HL-60 (cell line): Measurements from ENCODE around the gene TOPORS.
A peak's percentile ranks its signal among the peaks of the same experiment; 100 is the strongest.

Source experiments
- DNase-seq, 2 experiments: peaks; one replicate each; pipeline ENCODE4 v3.0.0-alpha.2; 2010 to 2020; ENCODE audit warnings: low read depth in 1 of 2, low spot score in 1 of 2
- H3K27ac ChIP-seq: fragments of 250-450 bp; sonication (Bioruptor Pico); replicated peaks from 2 replicates; pipeline ENCODE4 v1.5.1; 2020; ENCODE audit warnings: mild to moderate bottlenecking, moderate library complexity
- H3K27me3 ChIP-seq: fragments of 250-450 bp; sonication (Bioruptor Pico); 2 replicates; pipeline ENCODE4 v1.5.1; 2021; ENCODE audit warnings: mild to moderate bottlenecking, moderate library complexity; ENCODE audit not compliant: insufficient read depth, poor library complexity, severe bottlenecking
- H3K4me3 ChIP-seq: replicated peaks from 2 replicates; pipeline ENCODE4 v1.5.1; 2011; ENCODE audit warnings: mild to moderate bottlenecking, control low read depth, low read length; ENCODE audit not compliant: insufficient read depth
- CTCF ChIP-seq: IDR thresholded peaks from one replicate; pipeline ENCODE4 v1.5.1; 2011; ENCODE audit warnings: low read length, control low read depth, inconsistent platforms; ENCODE audit not compliant: insufficient read depth
- GABPA ChIP-seq: IDR thresholded peaks from 2 replicates; pipeline ENCODE4 v1.6.1; 2012; ENCODE audit warnings: low read depth
- POLR2AphosphoS5 ChIP-seq: IDR thresholded peaks from 2 replicates; pipeline ENCODE4 v1.6.1; 2012; ENCODE audit warnings: low read depth
- SPI1 ChIP-seq: IDR thresholded peaks from 2 replicates; pipeline ENCODE4 v1.6.1; 2012; ENCODE audit warnings: low read depth, mild to moderate bottlenecking, borderline replicate concordance
- TF ChIP-seq, protein P1 (sequence below): IDR thresholded peaks from 2 replicates; pipeline ENCODE4 v1.6.1; 2012; ENCODE audit warnings: low read depth; ENCODE audit not compliant: insufficient replicate concordance

TOPORS gene

DNA sequence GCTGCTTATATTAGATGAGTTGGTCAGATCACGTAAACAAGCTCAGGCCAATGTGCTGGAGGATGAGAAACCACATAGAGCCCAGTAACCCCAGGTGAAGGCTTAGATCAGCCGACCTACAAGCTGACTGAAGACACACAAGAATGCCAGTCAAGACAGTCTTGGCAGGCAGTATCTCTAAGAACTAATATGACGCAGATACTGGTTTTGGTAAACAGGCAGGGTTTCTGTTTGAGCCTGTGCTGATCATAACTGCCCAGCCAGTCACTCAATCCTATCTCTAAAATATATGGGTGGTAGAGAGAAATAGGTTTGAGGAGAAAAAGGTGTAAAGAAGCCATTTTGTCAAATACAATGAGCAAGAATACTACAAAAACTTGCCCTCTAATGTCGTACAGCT, 18.6 kb downstream of the TOPORS start:
- Histone ChIP-seq H3K27me3 (no peaks in the 10 kb centered on the region), H3K4me3 (no peak overlapping the region), H3K27ac (no peak overlapping the region)
- TF ChIP-seq GABPA: no peak
- no peak for DNase-seq

DNA sequence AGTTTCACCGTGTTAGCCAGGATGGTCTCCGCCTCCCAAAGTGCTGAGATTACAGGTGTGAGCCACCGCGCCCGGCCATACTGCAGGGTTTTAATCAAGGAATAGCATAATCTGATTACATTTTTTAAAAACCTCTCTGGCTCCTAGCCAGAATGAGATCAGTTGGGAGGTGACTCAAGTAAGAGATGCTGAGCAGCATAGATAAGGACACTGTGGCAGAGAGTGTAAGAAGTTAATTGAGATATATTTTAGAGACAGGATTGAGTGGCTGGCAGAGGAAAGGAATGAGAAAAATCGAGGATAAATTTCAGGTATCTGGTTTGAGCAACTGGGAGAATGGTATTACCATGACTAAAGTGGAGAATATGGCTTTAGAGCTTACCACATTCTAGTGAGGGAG, 19.1 kb downstream of the TOPORS start:
- TF ChIP-seq POLR2AphosphoS5 (no peak), SPI1 (no peak), GABPA (no peak), CTCF (no peak)
- TF ChIP-seq, protein P1, sequence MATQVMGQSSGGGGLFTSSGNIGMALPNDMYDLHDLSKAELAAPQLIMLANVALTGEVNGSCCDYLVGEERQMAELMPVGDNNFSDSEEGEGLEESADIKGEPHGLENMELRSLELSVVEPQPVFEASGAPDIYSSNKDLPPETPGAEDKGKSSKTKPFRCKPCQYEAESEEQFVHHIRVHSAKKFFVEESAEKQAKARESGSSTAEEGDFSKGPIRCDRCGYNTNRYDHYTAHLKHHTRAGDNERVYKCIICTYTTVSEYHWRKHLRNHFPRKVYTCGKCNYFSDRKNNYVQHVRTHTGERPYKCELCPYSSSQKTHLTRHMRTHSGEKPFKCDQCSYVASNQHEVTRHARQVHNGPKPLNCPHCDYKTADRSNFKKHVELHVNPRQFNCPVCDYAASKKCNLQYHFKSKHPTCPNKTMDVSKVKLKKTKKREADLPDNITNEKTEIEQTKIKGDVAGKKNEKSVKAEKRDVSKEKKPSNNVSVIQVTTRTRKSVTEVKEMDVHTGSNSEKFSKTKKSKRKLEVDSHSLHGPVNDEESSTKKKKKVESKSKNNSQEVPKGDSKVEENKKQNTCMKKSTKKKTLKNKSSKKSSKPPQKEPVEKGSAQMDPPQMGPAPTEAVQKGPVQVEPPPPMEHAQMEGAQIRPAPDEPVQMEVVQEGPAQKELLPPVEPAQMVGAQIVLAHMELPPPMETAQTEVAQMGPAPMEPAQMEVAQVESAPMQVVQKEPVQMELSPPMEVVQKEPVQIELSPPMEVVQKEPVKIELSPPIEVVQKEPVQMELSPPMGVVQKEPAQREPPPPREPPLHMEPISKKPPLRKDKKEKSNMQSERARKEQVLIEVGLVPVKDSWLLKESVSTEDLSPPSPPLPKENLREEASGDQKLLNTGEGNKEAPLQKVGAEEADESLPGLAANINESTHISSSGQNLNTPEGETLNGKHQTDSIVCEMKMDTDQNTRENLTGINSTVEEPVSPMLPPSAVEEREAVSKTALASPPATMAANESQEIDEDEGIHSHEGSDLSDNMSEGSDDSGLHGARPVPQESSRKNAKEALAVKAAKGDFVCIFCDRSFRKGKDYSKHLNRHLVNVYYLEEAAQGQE: no peak
- Histone ChIP-seq H3K27me3 (no peaks in the 10 kb centered on the region), H3K27ac (no peak overlapping the region), H3K4me3 (no peak overlapping the region)
- DNase-seq: no peak

- H3K27me3 ChIP-seq: no peaks in the 10 kb centered on the region
- no peak overlapping the region for H3K27ac ChIP-seq
- H3K4me3 ChIP-seq: peak overlapping the region; percentile 61
- TF ChIP-seq SPI1 (no peak), GABPA (no peak), CTCF (no peak), POLR2AphosphoS5 (no peak)
- TF ChIP-seq, protein P1: no peak
- no peak for DNase-seq
These were observed 25.7 kb downstream of the TOPORS start for GRCh38 chr9:32526707-32527048.

GRCh38 chr9:32526041-32526706, 26.2 kb downstream of the TOPORS start, which contains the start of gene RIGI:
RIGI (minus strand) TSS chr9:32526196; CDS start chr9:32526166, 30 bp downstream.
- H3K27ac ChIP-seq: peak within 1 kb of the TSS; percentile 59
- peak; percentile 60 to 74 for DNase-seq
- TF ChIP-seq CTCF: peak; percentile 19
- no peak for TF ChIP-seq SPI1
- TF ChIP-seq, protein P1: no peak
- TF ChIP-seq POLR2AphosphoS5: peak; percentile 32; the same call in 1 of the 2 replicates
- H3K4me3 ChIP-seq: peak within 1 kb of the TSS; percentile 61
- H3K27me3 ChIP-seq: no peaks in the 10 kb centered on the region
